CD4-positive, alpha-beta T cell treated with Interleukin-6 at 100 ng/mL for 8 hours (primary cell): ENCODE data around the gene SUCO.
A peak's percentile ranks its signal among the peaks of the same experiment; 100 is the strongest.
"Not testable (repeated sequence)": the region's sequence is repeated elsewhere in the genome, so short reads cannot be mapped to it uniquely, and the experiment has no call there.

Experiments
- DNase-seq: peaks from one replicate; pipeline ENCODE4 v3.0.0-alpha.2; 2020; ENCODE audit warnings: mixed read lengths, low spot score

SUCO gene

GRCh38 chr1:172613294-172613693 is 80.3 kb downstream of the SUCO start:
- no peak for DNase-seq

GRCh38 chr1:172616195-172616594 is 83.2 kb downstream of the SUCO start:
- no peak for DNase-seq

GRCh38 chr1:172616636-172617035 is 83.7 kb downstream of the SUCO start:
- no peak for DNase-seq

GRCh38 chr1:172620603-172621002 is 87.7 kb downstream of the SUCO start:
- not testable (repeated sequence) for DNase-seq

- no peak for DNase-seq
Observed at GRCh38 chr1:172622541-172622940, 89.6 kb downstream of the SUCO start.

- no peak for DNase-seq
Observed at GRCh38 chr1:172623748-172624147, 90.8 kb downstream of the SUCO start.

GRCh38 chr1:172626845-172627244 is 93.9 kb downstream of the SUCO start:
- no peak for DNase-seq

- DNase-seq, result peak; percentile 10
Observed at GRCh38 chr1:172627702-172628101, 94.8 kb downstream of the SUCO start.

GRCh38 chr1:172628401-172628800 is 95.5 kb downstream of the SUCO start:
- DNase-seq, result no peak

GRCh38 chr1:172629170-172629569 is 96.2 kb downstream of the SUCO start:
- DNase-seq, result no peak

- DNase-seq, result no peak
Observed at GRCh38 chr1:172629638-172630037, 96.7 kb downstream of the SUCO start.

GRCh38 chr1:172630056-172630818 is 97.3 kb downstream of the SUCO start:
- no peak for DNase-seq

- no peak for DNase-seq
Observed at GRCh38 chr1:172630868-172631267, 97.9 kb downstream of the SUCO start.

- no peak for DNase-seq
Observed at GRCh38 chr1:172637522-172637921, 104.6 kb downstream of the SUCO start.

GRCh38 chr1:172638249-172638648 is 105.3 kb downstream of the SUCO start:
- no peak for DNase-seq

- DNase-seq, result peak; percentile 77
Observed at GRCh38 chr1:172638885-172639831, 106.2 kb downstream of the SUCO start.

- DNase-seq, result no peak
Observed at GRCh38 chr1:172640111-172640510, 107.2 kb downstream of the SUCO start.

GRCh38 chr1:172641492-172641891 is 108.5 kb downstream of the SUCO start:
- DNase-seq, result no peak

GRCh38 chr1:172642970-172643369 is 110.0 kb downstream of the SUCO start:
- no peak for DNase-seq

GRCh38 chr1:172646653-172647052 is 113.7 kb downstream of the SUCO start:
- no peak for DNase-seq

- DNase-seq, result peak; percentile 18
Observed at GRCh38 chr1:172647110-172647564, 114.2 kb downstream of the SUCO start.

GRCh38 chr1:172647987-172648386 is 115.0 kb downstream of the SUCO start:
- DNase-seq, result no peak
